Activated CD4-positive, alpha-beta T cell treated with anti-CD3 and anti-CD28 coated beads, Interleukin-2, amount 50 U/mL, for 4 hours (primary cell): ENCODE data around the gene HTT-AS.
"Not testable (repeated sequence)": the region's sequence is repeated elsewhere in the genome, so short reads cannot be mapped to it uniquely, and the experiment has no call there.

Source experiments
- DNase-seq, 2 experiments: peaks; one replicate each; pipeline ENCODE4 v3.0.0-alpha.2; 2020

HTT-AS gene

DNA sequence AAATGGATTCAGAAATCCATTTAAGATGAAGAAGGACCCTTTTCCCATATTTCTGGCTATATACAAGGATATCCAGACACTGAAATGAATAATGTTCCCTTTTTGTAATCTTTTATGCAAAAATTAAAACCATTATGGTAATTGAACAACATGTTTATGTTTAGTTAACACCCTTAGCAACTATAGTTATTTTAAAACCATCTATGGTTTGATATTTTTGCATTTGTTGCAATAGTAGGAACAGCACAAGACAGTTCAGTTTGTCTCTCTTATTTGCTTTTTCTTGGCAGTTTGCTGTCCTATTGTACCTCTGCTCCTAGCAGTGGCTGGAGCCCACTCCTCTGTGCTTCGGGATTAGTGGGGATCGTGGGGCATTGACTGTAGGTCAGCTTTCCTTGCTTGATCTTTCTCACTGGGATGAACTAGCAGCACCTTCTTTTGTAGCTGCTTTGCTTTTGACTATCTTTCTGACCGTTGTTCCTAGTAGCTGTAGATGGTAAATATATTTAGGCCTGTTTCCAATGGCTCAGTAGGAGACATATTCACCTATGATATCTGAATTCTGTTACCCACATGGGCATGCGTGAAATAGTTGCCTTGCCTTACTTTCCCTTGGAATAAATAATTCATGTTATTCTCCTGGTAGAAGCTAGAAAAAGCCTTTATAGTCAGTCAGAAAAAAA lies 12.9 kb upstream of the HTT-AS start:
- DNase-seq, result no peak

DNA sequence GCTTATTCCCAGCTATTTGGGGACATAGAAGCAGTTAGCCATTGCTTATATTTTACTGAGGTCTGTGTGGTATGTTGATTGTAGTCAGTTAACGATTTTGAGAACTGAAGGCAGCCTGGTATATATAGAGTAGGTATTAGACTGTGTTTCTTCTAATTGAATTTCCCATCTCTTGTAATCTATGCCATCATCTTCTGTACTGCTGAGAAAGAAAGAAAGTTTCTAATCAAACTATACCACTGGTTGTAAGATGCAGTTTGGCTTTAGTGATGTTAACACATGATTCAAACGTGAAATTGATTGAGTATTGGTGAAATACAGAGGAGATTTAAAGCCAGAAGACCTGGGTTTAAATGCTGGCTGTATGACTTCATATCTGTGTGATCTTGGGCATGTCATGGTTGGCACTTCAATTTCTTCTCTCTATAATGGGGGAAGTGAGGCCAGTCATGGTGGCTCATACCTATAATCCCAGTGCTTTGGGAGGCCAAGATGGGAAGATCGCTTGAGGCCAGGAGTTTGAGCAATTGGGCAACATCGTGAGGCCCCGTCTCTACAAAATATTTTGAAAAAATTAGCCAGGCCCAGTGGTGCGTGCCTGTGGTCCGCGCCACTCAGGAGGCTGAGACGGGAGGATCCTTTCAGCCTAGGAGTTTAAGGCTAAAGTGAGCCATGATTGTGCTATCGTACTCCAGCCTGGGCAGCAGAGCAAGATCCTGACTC lies 11.8 kb upstream of the HTT-AS start:
- no peak for DNase-seq

DNA sequence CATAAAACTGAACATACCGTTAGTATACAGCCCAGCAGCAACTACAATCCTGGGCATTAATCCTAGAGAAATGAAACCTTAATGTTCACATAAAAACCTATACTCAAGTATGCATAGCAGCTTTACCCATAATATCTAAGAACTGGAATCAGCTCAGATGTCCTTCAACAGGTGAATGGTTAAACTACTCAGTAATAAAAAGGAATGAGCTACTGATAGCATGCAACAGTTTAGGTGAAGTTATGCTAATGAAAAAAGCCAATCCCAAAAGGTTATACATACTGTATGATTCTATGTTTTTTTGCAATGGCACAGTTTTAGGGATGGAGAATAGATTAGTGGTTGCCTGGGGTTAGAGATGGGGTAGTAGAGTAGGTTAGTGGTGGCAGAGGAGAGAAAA lies 9.4 kb upstream of the HTT-AS start:
- DNase-seq, result no peak

DNA sequence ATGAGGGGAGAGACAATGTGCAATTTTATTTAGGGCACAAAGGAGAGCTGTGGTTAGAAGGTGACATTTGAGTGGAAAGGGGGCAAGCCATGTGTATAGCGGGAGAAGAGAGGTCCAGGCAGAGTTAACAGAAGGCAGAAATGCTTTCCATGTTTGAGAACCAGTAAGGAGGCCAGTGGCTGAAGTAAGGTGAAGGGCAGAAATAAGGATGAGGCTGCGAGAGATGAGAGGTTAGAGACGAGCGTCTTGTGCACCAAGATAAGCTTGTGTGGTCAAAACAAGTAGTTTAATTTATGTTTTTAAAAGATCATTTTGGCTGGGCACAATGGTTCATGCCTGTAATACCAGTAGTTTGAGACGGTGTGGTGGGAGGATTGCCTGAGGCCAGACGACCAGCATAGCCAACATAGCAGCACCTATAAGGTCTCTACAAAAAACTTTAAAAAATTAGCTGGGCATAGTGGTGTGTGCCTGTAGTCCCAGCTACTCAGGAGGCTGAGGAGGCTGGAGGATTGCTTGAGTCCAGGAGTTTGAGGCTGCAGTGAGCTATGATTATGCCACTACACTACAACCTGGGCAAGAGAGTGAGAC lies 8.7 kb upstream of the HTT-AS start:
- no peak for DNase-seq

DNA sequence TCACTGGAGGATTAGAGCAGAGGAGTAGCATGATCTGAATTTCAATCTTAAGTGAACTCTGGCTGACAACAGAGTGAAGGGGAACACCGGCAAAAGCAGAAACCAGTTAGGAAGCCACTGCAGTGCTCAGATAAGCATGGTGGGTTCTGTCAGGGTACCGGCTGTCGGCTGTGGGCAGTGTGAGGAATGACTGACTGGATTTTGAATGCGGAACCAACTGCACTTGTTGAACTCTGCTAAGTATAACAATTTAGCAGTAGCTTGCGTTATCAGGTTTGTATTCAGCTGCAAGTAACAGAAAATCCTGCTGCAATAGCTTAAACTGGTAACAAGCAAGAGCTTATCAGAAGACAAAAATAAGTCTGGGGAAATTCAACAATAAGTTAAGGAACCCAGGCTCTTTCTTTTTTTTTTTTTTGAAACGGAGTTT lies 5.4 kb upstream of the HTT-AS start:
- no peak for DNase-seq

DNA sequence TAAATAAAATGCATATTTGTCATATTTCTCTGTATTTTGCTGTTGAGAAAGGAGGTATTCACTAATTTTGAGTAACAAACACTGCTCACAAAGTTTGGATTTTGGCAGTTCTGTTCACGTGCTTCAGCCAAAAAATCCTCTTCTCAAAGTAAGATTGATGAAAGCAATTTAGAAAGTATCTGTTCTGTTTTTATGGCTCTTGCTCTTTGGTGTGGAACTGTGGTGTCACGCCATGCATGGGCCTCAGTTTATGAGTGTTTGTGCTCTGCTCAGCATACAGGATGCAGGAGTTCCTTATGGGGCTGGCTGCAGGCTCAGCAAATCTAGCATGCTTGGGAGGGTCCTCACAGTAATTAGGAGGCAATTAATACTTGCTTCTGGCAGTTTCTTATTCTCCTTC lies 3.5 kb upstream of the HTT-AS start:
- no peak for DNase-seq

DNA sequence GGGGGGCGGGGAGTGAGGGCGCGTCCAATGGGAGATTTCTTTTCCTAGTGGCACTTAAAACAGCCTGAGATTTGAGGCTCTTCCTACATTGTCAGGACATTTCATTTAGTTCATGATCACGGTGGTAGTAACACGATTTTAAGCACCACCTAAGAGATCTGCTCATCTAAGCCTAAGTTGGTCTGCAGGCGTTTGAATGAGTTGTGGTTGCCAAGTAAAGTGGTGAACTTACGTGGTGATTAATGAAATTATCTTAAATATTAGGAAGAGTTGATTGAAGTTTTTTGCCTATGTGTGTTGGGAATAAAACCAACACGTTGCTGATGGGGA lies 1.3 kb upstream of the HTT-AS start:
- DNase-seq, result no peak

DNA sequence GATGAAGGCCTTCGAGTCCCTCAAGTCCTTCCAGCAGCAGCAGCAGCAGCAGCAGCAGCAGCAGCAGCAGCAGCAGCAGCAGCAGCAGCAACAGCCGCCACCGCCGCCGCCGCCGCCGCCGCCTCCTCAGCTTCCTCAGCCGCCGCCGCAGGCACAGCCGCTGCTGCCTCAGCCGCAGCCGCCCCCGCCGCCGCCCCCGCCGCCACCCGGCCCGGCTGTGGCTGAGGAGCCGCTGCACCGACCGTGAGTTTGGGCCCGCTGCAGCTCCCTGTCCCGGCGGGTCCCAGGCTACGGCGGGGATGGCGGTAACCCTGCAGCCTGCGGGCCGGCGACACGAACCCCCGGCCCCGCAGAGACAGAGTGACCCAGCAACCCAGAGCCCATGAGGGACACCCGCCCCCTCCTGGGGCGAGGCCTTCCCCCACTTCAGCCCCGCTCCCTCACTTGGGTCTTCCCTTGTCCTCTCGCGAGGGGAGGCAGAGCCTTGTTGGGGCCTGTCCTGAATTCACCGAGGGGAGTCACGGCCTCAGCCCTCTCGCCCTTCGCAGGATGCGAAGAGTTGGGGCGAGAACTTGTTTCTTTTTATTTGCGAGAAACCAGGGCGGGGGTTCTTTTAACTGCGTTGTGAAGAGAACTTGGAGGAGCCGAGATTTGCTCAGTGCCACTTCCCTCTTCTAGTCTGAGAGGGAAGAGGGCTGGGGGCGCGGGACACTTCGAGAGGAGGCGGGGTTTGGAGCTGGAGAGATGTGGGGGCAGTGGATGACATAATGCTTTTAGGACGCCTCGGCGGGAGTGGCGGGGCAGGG lies 711 bp upstream of the HTT-AS start:
- peak; percentile 47 to 51 for DNase-seq

DNA sequence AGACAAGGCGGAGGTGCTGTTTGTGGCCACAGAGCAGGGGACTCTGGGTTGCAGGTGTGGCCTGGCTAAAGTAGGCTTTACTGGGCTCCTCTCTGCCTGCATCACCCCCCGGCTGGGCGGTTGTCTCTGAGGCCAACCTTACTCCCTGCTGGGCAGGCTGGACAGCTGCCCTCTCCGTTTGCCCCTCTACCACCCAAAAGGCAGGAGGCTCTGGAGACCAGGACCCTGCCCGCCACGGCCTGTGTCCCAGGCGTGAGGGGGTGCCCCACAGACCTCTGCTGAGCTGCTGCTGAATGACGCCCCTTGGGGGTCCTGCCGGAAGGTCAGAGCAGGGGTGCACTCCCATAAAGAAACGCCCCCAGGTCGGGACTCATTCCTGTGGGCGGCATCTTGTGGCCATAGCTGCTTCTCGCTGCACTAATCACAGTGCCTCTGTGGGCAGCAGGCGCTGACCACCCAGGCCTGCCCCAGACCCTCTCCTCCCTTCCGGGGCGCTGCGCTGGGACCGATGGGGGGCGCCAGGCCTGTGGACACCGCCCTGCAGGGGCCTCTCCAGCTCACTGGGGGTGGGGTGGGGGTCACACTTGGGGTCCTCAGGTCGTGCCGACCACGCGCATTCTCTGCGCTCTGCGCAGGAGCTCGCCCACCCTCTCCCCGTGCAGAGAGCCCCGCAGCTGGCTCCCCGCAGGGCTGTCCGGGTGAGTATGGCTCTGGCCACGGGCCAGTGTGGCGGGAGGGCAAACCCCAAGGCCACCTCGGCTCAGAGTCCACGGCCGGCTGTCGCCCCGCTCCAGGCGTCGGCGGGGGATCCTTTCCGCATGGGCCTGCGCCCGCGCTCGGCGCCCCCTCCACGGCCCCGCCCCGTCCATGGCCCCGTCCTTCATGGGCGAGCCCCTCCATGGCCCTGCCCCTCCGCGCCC lies 920 bp downstream of the HTT-AS start:
- no peak for DNase-seq

DNA sequence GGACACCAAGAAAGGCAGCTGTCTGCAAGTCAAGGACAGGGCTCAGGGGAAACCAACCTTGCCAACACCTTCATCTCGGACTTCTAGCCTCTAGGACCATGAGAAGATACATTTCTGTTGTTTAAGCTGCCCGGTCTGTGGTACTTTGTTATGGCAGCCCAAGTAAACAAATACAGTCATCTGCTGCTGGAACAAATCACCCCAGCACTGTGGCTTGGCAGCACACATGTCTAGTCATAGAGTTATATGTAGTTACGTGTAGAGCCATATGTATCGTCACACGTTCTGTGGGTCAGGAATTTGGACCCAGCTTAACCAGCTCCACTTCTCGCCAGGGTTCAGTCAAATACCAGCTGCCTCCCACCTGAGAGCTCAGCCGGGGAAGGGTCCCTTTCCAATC lies 2.5 kb downstream of the HTT-AS start:
- DNase-seq, result no peak

DNA sequence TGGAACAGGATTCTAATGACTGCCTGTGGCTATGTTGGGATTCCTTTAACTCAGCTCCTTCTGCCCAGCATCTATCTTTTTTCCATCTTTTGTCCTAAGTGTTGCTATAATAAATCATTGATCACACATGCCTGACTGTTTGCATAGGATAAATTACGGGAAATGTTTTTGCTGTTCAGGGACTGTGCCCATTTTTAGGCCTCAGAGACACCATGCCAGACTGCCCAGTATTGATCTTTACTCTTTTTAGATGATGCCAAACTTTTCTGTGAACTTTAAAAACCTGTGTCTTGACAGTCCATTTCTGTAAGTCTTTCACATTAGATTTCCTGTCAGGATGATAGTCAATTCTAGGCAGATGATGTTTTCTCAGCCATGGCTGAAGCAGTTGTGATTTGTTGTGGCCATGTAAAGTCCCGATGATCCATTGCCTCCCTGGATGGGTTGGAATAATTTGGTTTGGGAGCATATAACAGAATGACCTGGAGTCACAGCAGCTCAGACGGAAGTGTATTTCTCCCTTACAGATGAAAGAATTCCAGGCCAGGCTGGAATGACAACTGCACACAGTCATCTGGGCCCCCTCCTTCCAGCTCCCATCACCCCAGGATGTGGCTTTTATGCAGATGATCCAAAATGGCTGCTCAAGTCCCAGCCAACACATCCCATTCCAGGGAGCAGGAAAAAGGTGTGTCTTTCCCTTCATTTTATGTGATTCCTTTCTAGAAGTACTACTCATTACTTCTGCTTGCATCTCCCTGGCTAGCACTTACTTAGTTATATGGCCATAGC lies 3.4 kb downstream of the HTT-AS start:
- DNase-seq, result no peak

DNA sequence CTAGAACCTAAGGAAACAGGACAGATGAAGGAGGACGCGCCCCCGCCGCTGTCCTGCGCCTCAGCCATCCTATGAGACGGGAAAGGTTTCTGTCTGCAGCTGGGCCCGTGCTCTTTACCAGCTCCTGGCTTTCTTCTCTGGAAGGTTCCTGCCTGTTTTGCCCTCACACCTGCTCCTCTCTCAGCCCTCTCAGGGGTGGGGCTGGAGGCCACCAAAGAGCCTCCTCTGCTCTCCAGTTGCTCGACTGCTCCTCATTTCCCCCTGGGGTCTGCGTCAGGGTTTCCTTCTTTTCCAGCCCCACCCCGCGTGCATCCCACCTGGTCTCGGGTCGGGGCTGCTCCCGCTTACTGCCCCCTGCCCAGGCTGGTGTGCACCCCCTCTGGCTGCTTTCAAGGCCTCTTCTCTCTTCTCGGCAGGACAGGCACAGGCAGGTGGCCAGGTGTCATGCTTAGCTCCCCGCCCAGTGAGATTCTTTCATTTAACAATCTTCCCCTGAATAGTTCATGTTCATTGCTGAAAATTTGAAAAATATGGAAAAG lies 4.6 kb downstream of the HTT-AS start:
- DNase-seq, result no peak

DNA sequence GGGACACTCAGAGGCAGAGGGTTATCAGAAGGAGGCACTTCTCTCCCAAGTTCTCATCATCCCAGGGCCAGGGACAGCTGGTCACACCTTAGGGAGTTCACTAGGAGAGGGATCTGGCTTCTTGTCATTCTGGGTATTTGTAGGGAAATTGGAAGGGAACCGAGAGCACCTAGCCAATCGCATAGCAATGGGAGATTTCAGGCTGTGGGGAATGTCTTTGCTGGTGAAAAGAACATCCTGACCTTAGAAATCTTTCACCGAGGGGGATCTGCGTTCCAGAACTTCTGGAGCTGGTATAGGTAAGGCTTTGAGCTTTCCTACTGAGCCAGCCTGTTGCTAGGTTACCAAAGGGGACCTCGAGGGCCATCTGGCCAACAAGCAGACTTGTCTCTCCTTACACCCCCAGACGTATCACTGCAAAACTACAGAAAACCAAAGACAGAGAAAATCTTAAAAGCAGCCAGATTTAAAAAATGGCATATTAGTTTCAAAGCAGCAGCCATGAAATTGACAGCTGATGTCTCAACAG lies 6.8 kb downstream of the HTT-AS start:
- DNase-seq, result no peak

DNA sequence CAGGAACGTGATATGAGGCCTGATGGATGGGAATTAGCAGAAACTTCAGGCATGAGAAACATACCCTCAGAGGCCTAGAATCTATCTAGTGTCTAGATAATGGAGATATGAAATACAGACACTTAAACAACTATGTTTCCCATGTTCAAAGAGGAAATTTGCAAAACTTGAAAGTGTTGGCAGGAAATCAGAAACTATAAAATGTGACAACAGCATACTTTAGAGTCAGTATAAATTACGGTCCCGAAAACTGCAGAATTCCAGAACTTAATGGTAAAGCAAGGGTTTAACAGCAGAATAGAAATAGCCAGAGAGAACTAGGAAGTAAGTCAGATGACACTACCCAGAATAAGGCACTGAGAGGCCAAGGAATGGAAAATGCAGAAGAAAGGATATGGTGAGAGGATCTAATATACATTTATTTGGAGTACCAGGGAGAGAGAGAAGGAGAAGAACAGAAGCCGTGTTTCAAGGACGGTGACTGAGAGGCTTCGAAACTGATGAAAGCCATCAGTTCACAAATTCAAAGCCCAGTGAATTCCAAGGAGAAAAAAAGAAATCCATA lies 7.4 kb downstream of the HTT-AS start:
- DNase-seq, result no peak

DNA sequence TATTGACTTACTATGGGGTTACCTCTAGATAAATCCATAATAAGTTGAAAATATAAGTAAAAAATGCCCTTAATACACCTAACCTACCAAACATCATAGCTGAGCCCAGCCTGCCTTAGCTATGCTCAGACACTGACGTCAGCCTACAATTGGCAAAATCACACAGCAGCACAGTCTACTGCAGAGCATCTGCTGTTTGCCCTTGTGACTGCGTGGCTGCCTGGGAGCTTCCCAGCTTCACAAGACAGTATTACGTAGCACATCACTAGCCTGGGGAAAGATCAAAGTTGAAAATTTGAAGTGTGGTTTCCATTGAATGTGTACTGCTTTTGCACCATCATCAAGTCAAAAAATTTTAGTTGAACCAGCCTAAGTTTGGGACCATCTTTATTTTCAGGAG lies 8.8 kb downstream of the HTT-AS start:
- DNase-seq, result no peak

DNA sequence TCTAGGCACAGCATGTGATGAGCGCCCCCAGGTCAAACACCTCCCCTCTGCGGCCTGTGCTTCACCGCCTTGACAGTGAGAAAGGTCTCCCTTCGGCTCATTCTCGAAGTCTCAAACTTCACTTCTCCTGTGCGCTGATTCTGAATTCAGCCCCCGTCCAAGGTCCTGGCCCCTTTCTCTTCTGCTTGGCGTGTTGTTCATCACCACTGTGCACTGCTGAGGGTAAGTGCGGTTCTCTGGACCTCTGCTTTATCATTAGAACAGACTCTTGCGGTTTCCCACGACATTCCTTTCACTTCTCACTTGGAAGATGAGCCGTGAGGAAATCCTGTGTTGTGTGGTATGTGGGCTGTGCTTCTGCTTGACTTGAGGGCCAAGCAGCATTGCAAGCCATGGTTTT lies 11.9 kb downstream of the HTT-AS start:
- no peak for DNase-seq

DNA sequence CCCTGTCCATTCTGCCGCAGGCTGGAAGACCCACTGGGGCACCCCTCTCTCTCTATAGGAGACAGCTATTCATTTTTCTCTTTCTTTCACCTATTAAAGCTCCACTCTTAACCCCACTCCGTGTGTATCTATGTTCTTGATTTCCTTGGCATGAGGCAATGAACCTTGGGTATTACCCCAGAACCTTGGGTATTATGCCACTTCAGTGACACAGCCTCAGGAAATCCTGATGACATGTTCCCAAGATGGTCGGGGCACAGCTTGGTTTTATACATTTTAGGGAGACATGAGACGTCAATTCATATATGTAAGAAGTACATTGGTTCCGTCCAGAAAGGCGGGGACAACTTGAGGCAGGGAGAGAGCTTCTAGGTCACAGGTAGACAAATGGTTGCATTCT lies 13.4 kb downstream of the HTT-AS start:
- no peak for DNase-seq

DNA sequence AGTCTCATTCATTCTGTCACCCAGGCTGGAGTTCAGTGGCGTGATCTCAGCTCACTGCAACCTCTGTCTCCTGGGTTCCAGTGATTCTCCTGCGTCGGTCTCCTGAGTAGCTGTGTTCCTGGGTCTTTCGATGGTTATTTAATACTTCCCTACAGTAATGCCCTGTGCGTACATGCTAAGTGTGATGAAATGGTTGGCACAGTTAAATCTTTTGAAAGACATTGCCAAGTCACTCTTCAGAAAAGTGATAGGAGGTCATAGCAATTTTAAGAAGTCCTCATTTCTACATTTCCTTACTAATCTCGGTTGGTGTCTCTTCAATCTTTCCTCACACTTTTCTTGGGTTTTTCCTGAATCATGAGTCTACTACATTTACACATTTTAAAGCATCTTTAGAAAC lies 14.4 kb downstream of the HTT-AS start:
- DNase-seq, result no peak

DNA sequence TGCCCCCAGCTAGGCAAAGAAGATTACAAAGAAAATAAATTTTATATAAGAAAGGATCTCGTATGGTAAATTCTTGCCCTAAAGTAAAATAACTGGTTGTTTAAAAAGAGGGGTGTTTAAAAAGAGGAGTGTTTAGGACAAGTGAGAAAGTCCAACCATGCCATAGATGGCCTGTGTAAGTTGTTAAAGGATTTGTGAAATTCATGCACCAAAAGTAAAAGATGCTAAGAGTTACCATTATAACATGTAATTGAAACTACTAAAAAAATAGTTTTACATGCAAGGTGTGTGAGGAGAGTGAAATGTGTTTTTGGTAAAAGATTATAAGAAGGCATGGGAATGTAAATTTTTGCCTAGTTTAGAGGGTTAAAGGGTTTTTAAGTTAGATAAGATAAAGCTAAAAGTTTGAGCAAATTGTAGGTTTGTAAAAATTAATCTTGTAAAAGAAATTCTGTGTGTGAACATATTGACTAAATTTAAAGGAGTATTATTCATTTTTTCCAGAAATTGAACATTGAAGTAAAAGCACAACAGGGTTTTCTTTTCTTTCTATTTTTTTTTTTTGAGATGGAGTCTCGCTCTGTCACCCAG lies 20.1 kb downstream of the HTT-AS start:
- no peak for DNase-seq

DNA sequence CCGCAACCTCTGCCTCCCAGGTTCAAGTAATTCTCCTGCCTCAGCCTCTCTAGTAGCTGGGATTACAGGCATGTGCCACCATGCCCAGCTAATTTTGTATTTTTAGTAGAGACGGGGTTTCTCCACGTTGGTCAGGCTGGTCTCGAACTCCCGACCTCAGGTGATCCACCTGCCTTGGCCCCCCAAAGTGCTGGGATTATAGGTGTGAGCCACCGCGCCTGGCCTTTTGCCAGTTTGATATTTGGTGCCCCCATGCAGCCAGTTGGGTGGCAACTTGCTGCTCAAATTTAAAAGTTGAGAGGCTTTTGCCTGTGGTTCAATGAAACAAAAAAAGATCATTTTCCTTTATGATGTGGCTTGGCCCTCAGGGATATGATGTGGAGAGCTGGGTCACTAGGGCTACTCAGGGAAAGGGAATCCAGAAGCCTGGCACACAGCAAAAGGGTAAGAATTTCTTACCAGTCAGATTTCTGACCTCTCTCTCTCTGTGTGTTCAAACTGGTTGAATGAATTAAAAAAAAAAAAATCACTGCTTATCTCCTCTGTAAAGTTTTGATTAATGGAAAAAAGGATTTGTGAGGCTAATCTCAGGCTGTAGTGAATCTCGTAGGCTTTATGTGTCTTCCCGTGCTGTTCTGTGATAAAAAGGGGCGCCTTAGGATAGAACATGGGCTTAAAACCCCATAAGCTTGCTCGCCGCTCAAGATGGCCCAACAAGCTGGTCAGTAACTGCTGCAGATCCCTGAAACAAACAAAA lies 23.0 kb downstream of the HTT-AS start:
- DNase-seq, result not testable (repeated sequence)
